ENCODE data around the gene C11orf24.

DNA sequence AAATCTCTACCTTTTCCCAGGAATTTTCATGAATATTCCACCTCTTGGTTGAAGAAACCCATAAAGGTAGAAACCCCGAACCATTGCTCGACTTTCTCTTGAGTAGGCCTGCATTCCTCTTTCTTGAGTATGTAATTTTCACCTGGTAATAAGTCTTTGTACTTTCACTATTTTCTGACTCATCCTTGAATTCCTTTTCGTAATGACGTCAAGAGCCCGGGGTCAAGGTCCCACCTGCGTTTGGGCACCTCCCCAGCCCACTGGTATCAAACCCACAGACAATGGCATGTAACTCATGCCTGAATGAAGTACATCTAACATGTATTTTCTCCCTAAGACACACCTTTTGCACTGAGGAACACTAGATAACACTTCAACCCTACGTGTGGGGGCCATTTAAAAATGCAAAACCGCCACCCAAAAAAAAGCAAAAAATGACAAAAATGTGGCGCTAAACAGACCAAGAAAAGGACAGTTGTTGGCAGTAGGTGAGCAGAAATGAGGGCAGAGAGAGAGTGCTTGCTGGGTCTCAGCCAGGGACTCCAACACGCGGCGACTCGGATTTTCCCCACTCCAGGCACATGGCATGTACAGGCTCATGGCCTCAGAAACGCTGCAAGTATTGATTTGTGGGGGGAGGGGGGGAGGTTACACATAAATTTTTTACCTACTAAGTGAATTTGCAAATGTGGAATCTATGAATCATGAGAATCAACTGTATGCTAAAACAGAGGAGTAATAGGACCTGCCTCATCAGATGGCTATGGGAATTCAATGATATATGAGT is 4.1 kb upstream of the C11orf24 start:
- TF ChIP-seq EZH2 (IDR thresholded peaks at IDR 0.05; ENCODE audit: insufficient read depth, poor library complexity, severe bottlenecking) (no peak), EZH2phosphoT487 (IDR thresholded peaks at IDR 0.05; ENCODE audit: insufficient read depth, low read depth) (no peak)
